HFFc6 (cell line): ENCODE data around the gene CAPN5. TPM values are rescaled to one million over a fixed set of nuclear protein-coding genes. Genes with fewer than 3 reads are reported as not detected.

Source experiments
- DNase-seq: peaks from one replicate; pipeline ENCODE4 v3.0.0-alpha.2; 2018
- H3K27ac Mint-ChIP-seq: 2 replicates; pipeline ENCODE4 v1.8.0; 2020; ENCODE audit warnings: mild to moderate bottlenecking, mixed read lengths
- H3K27me3 Mint-ChIP-seq: 2 replicates; pipeline ENCODE4 v1.8.0; 2021; ENCODE audit warnings: mild to moderate bottlenecking, moderate library complexity, mixed read lengths; ENCODE audit not compliant: insufficient read depth
- H3K36me3 Mint-ChIP-seq: 2 replicates; pipeline ENCODE4 v1.8.0; 2021; ENCODE audit warnings: low read depth, mixed read lengths
- H3K4me1 Mint-ChIP-seq: 2 replicates; pipeline ENCODE4 v1.8.0; 2020; ENCODE audit warnings: low read depth, mixed read lengths
- H3K4me3 Mint-ChIP-seq: 2 replicates; pipeline ENCODE4 v1.8.0; 2020; ENCODE audit warnings: mild to moderate bottlenecking, moderate library complexity, mixed read lengths
- H3K9me3 Mint-ChIP-seq: 2 replicates; pipeline ENCODE4 v1.8.0; 2020; ENCODE audit warnings: mild to moderate bottlenecking, mixed read lengths
- total RNA-seq, 6 experiments: library from RNA; stranded (reverse); fragmentation: NEBNext Ultra II Directional; extraction: Animal tissue kit (Norgen Biotek cat#: 25700); gene quantifications; 2 replicates in 1 of 6; 3 replicates in 5 of 6; pipeline ENCODE4 v1.2.3, GENCODE V29; 2021
- TF ChIP-seq, protein P1 (sequence below): fragments of 200-600 bp; sonication (generic); IDR thresholded peaks from 2 replicates; pipeline ENCODE4 v1.5.0; 2021; ENCODE audit warnings: antibody characterized with exemption, mild to moderate bottlenecking

The CAPN5 gene
- total RNA-seq, 6 experiments from 2014 or later: 20.7 to 32.7 (median 29.0) TPM

DNA sequence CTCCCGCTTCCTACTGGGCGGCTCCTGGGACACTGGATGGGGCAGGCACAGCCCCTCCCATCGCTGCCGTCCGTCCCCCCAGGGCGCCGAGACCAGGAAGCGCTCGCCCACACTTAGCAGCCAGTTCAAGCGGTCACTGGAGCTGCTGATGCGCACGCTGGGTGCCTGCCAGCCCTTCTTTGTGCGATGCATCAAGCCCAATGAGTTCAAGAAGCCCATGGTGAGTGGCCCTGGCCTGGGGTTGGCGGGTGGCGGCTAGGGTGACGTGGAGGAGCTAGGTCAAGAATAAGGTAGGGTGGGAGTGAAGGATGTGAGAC, 105.9 kb downstream of the CAPN5 start:
- Mint-ChIP-seq H3K9me3 (no peaks in the 10 kb centered on the region), H3K27ac (no peak overlapping the region), H3K4me3 (no peak overlapping the region), H3K4me1 (no peaks in the 10 kb centered on the region), H3K27me3 (peaks cover 32% of the 10 kb centered on the region), H3K36me3 (no peaks in the 10 kb centered on the region)
- TF ChIP-seq, protein P1, sequence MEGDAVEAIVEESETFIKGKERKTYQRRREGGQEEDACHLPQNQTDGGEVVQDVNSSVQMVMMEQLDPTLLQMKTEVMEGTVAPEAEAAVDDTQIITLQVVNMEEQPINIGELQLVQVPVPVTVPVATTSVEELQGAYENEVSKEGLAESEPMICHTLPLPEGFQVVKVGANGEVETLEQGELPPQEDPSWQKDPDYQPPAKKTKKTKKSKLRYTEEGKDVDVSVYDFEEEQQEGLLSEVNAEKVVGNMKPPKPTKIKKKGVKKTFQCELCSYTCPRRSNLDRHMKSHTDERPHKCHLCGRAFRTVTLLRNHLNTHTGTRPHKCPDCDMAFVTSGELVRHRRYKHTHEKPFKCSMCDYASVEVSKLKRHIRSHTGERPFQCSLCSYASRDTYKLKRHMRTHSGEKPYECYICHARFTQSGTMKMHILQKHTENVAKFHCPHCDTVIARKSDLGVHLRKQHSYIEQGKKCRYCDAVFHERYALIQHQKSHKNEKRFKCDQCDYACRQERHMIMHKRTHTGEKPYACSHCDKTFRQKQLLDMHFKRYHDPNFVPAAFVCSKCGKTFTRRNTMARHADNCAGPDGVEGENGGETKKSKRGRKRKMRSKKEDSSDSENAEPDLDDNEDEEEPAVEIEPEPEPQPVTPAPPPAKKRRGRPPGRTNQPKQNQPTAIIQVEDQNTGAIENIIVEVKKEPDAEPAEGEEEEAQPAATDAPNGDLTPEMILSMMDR: no peak
- no peak for DNase-seq

- no peak overlapping the region for H3K27ac Mint-ChIP-seq
- no peaks in the 10 kb centered on the region for H3K4me1 Mint-ChIP-seq
- H3K9me3 Mint-ChIP-seq: no peaks in the 10 kb centered on the region
- TF ChIP-seq, protein P1: no peak
- peaks cover 31% of the 10 kb centered on the region for H3K27me3 Mint-ChIP-seq
- DNase-seq: no peak
- H3K36me3 Mint-ChIP-seq: no peaks in the 10 kb centered on the region
- H3K4me3 Mint-ChIP-seq: no peak overlapping the region
These were observed 106.7 kb downstream of the CAPN5 start for GRCh38 chr11:77173494-77173893.

GRCh38 chr11:77174559-77174958, 107.8 kb downstream of the CAPN5 start:
- TF ChIP-seq, protein P1: no peak
- H3K27me3 Mint-ChIP-seq: peaks cover 27% of the 10 kb centered on the region
- no peaks in the 10 kb centered on the region for H3K9me3 Mint-ChIP-seq
- H3K4me1 Mint-ChIP-seq: no peaks in the 10 kb centered on the region
- H3K4me3 Mint-ChIP-seq: no peak overlapping the region
- no peak for DNase-seq
- no peaks in the 10 kb centered on the region for H3K36me3 Mint-ChIP-seq
- no peak overlapping the region for H3K27ac Mint-ChIP-seq

- Mint-ChIP-seq H3K4me1 (no peaks in the 10 kb centered on the region), H3K9me3 (no peaks in the 10 kb centered on the region), H3K27ac (no peak overlapping the region), H3K36me3 (no peaks in the 10 kb centered on the region), H3K4me3 (no peak overlapping the region), H3K27me3 (peaks cover 26% of the 10 kb centered on the region)
- TF ChIP-seq, protein P1: no peak
- DNase-seq: no peak
These were observed 108.5 kb downstream of the CAPN5 start for GRCh38 chr11:77175021-77175842.

Other genes starting within 250 kb of the CAPN5 start
- gene ACER3, start 206.1 kb upstream of the CAPN5 start, total RNA-seq: 10 to 100 TPM; 13.9 to 18.2 (median 15.3) TPM
- not detected for gene B3GNT6, start 32.6 kb upstream of the CAPN5 start, total RNA-seq
- under 1 TPM in 1 of 6 experiments, not detected in 5; 0.77 TPM for gene OMP, start 35.9 kb downstream of the CAPN5 start, total RNA-seq
- under 1 TPM in 2 of 6 experiments, not detected in 4; 0.05 to 0.09 TPM for gene MYO7A, start 61.3 kb downstream of the CAPN5 start, total RNA-seq
- not detected for gene GDPD4, start 234.7 kb downstream of the CAPN5 start, total RNA-seq